OCI-M2 (cell line): ENCODE results near the gene FUT1.

ENCODE experiments used
- DNase-seq: peaks from one replicate; lab custom pipeline; 2025; ENCODE audit not compliant: unreplicated experiment; lab: John Stamatoyannopoulos, UW

FUT1 gene

DNA sequence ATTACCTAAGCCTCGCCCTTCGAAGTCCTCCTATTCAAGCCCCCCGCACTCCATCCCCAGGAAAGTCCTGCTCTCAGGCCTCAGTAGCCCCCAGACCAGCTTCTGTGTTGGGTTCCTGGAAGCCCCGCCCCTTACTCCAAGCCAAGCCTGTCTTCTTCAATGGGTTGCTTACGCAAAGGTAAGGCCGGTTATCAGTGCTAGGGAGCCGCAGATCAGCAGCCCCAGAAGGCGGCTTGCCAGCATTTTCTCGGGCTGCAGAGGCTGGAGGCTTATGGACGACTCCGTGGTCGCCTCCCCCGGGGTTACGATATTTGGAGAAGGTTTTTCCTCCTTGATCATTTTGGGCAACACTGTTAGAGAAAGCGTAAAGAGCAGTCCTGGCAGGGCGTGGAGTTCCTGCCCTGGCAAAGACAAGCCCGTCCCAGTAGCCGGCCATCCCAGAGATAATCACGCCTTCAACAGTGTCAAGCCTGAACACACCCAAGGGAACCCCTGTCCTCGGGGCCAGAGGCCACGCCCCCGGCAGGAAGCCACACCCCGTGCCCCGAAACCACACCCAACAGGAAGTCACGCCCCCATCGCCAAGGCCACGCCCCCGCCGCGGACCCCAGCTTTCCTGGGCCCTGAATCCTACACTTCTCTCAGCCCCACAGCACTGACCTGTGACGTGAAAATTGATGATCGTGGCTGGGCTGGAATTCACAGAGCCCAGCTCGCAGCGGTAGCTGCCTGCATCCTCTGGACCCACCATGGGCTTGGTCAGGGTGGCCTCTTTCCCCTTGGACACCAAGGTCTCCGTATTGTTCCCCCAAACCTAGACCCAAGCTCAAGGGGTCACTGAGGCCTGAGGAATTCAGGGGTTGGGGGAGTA is 11.1 kb downstream of the FUT1 start:
- no peak for DNase-seq

DNA sequence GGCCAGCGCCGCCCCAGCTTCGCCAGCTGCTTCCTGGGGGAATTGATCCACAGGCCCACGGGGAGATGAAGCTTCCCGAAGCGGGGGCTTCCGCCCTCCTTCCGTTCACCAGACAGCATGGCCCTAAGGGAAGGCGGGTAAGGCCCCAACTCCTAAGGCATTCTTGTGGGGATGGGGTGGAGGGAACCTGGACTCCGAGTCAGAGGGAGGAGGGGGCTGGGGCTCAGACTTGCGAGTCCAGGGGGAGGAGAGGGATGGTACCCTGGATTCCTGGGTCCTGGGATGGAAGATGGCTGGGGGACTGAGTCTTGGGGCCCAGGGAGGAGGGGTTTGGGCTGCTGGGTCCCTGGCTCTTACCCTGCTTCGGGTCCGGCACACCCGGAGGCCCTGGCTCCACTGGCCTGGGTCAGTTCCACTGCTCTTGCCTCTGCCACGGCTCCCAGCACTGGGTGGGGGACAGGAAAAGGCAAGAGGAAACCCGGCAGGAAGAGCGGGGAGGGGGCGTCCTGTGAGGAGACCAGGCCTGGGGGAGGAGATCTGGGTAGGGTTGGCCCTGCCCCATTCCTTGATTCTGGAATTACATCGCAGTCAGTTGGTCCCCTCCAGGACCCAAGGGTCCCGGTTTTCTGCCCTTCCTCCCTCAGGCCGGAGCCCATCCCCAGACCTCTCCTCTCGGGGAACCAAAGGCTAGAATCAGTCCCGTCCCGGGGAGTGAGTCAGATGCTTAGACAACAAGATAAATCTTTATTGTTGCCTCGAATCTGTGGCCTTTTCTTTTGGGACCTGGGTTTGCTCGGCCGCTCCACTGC is 12.1 kb downstream of the FUT1 start, which contains the start of gene RASIP1:
TSS of gene RASIP1 (minus strand) at position 447 of the 809 bp plus-strand sequence. CDS start at position 119, 328 bp downstream.
- no peak for DNase-seq

- DNase-seq, result no peak
Observed at GRCh38 chr19:48739404-48740163, 12.9 kb downstream of the FUT1 start.

DNA sequence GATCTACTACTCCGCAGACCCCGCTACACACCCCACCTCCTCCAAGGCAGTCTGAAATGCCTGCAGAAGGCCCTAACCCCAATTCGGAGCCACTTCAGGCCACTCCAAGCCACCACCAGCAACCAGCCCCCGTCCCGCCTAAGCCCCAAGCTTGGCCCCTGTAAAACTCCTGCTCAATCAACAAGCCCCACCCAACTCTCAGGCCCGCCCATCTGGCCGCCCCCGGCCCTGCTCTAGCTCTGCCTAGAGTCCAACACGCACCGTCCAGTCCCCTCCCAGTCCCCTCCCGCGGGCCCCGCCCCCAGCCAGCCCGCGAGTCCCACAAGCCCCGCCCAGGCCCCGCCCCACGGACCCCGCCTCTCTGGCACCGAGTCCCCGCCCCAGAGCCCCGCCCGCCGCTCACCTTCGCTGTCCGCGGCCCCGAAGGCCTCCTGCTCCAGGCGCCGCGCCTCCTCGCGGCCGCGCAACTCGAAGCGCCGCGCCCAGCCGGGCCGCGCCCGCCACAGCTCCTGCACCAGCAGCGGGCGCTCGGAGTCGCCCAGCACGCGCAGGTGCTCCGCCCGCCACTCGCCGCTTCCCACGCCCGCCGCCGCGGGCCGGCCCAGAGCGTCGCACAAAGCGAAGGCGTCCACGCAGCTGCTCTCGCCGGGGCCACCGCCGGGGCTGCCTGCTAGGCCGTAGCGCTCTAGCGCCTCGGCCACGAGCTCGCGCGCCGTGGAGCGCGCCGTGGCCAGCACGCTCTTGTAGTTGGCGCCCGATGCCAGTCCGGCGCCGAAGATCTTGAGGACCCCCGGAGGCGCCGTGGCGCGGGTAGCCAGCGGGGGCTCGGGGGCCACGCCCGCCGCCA is 13.7 kb downstream of the FUT1 start:
- DNase-seq, result peak; percentile 76

DNA sequence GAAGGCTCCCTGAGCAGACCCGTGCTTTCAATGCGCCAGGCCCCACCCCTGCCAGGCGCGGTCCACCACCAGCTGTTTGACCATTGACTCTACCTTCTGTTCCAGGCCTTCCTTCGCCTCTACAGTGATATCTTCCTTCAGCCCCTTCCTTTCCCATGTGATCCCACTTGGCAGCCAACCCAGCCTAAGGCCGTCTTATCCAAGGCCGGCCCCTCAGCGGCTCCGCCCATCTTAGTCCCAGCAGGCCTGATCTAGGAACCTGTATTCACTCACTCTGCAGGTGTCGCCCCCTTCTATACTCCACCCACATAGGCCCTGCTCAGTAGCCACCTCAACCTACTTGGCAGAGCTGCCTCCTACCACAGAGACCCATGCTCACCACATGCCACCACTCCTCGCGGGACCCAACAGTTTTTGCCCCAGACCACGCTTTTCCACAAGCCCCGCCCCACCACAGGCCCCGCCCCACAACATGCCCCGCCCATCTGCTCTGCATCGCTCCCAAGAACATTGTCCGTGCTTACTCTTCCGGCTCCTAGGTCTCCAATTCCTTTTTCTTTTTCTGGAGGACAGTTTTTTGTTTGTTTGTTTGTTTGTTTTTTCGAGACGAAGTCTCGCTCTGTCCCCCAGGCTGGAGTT is 15.0 kb downstream of the FUT1 start:
- DNase-seq, result no peak

DNA sequence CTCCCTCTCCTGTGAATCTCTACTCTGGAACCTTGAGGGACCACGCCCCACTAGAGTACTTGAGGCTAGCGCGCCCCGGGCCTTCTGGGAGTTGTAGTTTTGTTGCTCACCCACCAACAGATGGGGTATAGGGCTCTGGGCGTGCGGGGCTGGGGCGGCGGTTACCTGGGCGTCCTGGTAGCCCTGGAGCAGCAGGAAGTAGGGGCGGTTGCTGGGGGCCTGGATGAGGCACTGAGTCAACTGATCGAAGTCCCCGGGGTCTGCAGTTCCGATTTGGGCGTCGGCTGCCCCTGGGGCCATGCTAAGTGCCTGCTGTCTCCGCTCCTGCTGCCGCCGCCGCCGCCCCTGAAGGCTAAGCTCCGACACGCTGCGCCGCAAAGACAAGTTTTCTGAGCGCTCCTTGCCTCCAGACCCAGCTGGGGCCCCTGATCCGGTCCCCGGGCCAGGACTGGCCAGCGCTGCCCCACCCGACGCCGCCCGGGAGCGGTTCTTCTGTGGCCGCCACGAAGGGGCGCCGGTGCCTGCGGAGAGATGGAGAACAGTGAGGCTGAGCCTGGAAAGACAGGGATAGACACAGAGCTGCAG is 17.3 kb downstream of the FUT1 start:
- no peak for DNase-seq

GRCh38 chr19:48734625-48735024 is 17.8 kb downstream of the FUT1 start:
- DNase-seq, result no peak

GRCh38 chr19:48731452-48731851 is 21.0 kb downstream of the FUT1 start:
- no peak for DNase-seq

- no peak for DNase-seq
Observed at GRCh38 chr19:48728911-48729664, 23.4 kb downstream of the FUT1 start.

- no peak for DNase-seq
Observed at GRCh38 chr19:48726556-48726955, 25.9 kb downstream of the FUT1 start.

DNA sequence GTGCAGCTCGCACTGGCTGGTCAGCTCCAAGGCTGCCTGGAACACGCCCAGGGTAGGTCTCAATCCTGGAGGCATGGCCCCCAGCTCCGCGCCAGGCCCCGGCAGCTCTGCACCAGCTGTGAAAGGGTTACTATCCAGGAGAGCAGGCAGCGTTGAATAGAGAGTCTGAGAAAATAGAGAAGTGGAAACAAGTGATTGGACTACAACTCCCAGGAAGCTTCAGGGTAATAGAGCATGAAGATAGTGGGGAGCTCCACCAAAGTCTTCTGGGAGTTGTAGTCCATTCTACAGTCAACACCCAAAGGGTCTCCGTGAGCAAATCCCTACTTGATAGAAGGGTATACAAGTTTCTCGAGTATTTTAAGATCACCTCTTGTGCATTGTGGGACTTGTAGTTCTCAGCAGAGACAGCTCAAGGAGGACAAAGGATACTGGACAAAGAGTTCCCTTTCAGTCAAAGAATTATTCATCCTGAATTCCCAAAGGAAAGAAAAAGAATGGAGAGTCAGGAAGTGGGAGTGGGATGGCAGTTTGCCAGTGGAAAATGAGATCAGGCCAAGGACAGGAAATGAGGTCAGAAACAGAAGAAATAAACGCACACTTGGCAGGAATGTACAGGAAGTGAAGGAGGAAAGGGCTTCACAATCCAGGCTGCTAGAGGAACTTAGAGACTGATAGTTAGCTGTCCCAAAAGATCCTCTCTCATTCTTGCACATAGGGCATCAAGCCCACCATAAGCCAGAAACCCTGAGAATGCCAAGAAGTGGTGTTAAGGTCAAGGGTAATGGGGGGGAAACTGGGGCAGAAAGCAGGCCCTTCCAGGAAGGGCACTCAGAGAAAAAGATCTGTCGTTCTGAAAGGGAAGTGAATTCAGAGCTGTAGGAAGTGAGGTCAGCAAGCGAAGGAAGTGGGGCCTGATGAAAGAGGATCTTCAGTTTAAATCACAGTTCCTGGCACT is 27.4 kb downstream of the FUT1 start:
- peak; percentile 61 for DNase-seq

DNA sequence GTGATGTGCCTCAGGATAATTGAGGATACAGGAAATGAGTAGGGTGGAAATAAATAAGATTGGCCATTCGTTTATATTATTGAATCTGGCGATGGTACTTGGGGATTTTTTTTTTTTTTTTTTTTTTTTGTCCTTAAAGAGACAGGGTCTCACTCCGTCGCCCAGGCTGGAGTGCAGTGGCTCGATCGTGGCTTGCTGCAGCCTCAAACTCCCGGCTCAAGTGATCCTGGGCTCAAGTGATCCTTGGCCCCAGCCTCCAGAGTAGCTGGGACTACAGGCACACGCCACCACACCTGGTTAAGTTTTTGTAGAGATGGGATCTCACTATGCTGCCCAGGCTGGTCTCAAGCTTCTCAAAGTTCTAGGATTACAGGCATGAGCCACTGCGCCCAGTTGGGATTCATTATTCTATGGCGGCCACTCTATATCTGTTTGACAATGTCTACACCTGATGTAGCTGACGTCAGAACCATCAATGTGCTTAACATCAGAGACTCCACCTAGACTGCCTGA is 30.2 kb downstream of the FUT1 start:
- no peak for DNase-seq

GRCh38 chr19:48720613-48721296 is 31.7 kb downstream of the FUT1 start:
- DNase-seq, result peak; percentile 88

DNA sequence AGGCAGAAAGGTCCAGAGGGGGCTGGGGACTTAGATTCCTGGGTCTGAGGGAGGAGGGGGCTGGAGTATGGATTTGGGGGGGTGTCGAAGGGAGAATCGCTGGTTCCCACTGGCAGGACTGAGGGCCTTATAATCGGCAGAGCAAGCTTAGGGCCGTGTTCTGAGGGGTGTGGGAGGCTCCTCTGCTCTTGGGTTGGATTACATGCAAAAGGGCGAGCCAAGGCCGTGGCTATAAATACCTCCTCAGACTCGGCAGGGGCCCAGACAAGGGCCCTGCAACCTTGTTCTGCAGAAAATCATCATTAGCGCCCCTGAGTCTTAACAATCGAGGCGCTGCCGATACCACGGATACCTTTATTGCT is 32.2 kb downstream of the FUT1 start:
- no peak for DNase-seq

DNA sequence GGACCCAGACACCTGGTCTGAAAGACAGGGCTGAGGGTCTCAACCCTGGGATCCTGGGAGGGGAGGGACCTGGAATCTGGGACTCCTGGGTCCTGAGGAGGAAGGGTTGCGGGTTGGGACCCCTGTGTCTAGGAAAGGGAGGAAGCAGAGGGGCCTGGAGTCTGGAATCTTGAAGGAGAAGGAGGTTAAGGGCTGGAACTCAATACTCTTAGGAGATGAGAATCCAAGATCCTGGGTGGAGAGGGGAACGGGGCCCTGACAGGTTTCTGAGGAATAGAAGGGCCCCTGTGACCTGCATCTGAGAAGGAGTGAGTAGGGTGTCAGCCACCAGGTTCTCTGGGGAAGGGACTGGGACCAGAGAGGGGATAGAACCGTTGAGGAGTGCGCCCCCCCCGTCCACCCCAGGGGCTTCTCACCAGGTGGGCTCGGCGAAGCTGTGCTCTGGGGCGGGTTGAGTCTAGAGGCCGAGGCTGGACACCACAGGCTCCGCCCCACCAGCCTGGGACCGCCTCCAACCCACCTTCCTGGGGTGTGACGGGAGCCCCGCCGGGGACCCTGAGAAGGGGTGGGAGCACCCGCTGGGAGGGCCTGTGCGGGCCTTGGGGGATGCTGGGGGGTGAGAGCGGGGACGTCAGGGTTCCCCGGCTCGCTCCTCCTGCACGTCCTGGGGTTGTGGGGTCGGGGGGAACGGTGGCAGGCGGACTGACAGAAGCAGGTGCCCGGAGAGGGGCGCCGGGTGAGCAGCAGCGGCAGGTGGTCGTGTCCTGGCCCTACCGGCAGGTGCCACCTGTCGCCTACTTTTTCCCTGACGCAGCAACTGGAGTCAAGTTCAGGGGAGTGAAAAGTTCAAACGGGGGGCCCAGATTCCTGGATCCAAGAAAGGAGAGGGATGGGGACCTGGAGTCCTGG is 32.9 kb downstream of the FUT1 start, which contains the start of gene MAMSTR:
TSS of gene MAMSTR (minus strand) at position 463 of the 909 bp plus-strand sequence. CDS start 694 bp downstream, outside the sequence.
- no peak for DNase-seq
